Activated B cell treated with CpG ODN at 0.5 μM for 24 hours (primary cell): ENCODE results near the gene SH3PXD2B. TPM values are rescaled to one million over a fixed set of nuclear protein-coding genes. Genes with fewer than 3 reads are reported as not detected.
A peak's percentile ranks its signal among the peaks of the same experiment; 100 is the strongest.

Experiments used
- ATAC-seq: fragments of 200-7000 bp; cut with Tn5 transposase; one replicate; pipeline ENCODE4 v1.10.0; 2021; ENCODE audit warnings: low read depth, mild to moderate bottlenecking, moderate library complexity
- CTCF ChIA-PET: fragments of 350-600 bp; sonication (Branson Sonifier 250); formaldehyde crosslinking; loops from one replicate; lab custom pipeline; 2021; ENCODE audit warnings: antibody characterized with exemption; lab: Charles Lee
- POLR2A ChIA-PET: fragments of 350-600 bp; sonication (Branson Sonifier 250); formaldehyde crosslinking; loops from one replicate; lab custom pipeline; 2021; ENCODE audit warnings: antibody characterized with exemption; lab: Charles Lee
- DNase-seq: peaks from one replicate; pipeline ENCODE4 v3.0.0; 2022
- H3K27ac Mint-ChIP-seq: one replicate; pipeline ENCODE4 v1.8.0; 2020; ENCODE audit warnings: mixed read lengths
- H3K27me3 Mint-ChIP-seq: one replicate; pipeline ENCODE4 v1.8.0; 2021; ENCODE audit warnings: mixed read lengths
- H3K36me3 Mint-ChIP-seq: one replicate; pipeline ENCODE4 v1.8.0; 2021; ENCODE audit warnings: low read depth, mixed read lengths
- H3K4me1 Mint-ChIP-seq: one replicate; pipeline ENCODE4 v1.8.0; 2021; ENCODE audit warnings: mixed read lengths
- H3K4me3 Mint-ChIP-seq: one replicate; pipeline ENCODE4 v1.8.0; 2020; ENCODE audit warnings: mild to moderate bottlenecking, mixed read lengths
- H3K9me3 Mint-ChIP-seq: one replicate; pipeline ENCODE4 v1.8.0; 2020; ENCODE audit warnings: mixed read lengths
- CTCF ChIP-seq: fragments of 200-600 bp; IDR thresholded peaks from one replicate; pipeline ENCODE4 v1.8.0; 2022; ENCODE audit warnings: antibody characterized with exemption, mild to moderate bottlenecking
- intact Hi-C: fragments of 100-400 bp; cut with micrococcal nuclease; formaldehyde crosslinking; loops from one replicate; pipeline ENCODE4 v1.15.1; 2024
- total RNA-seq: library from RNA; stranded (reverse); gene quantifications from 2 replicates; pipeline ENCODE4 v1.2.3, GENCODE V29; 2022

Gene SH3PXD2B
- 0.02 TPM in 1 of 2 replicates, not detected in the other for total RNA-seq

- ATAC-seq, result peak; percentile 80
These were observed at the start of gene SH3PXD2B for GRCh38 chr5:172454358-172455086. TSS of gene SH3PXD2B (minus strand) at chr5:172454525. CDS start at chr5:172454352, 173 bp downstream.

GRCh38 chr5:172502969-172503368 is 48.6 kb upstream of the SH3PXD2B start:
- intact Hi-C loops, result no loop called here
- Mint-ChIP-seq H3K27ac (no peak overlapping the region), H3K4me3 (no peak overlapping the region), H3K9me3 (no peaks in the 10 kb centered on the region), H3K36me3 (no peaks in the 10 kb centered on the region), H3K27me3 (peaks cover 7% of the 10 kb centered on the region), H3K4me1 (no peaks in the 10 kb centered on the region)
- POLR2A ChIA-PET, result no interaction called here
- no peak for TF ChIP-seq CTCF
- no peak for ATAC-seq
- CTCF ChIA-PET, result no interaction called here
- no peak for DNase-seq

More at GRCh38 chr5:172454358-172455086, at the start of gene SH3PXD2B:
- POLR2A ChIA-PET, result no interaction called here
- H3K4me1 Mint-ChIP-seq, result peaks cover 13% of the 10 kb centered on the region
- H3K36me3 Mint-ChIP-seq, result no peaks in the 10 kb centered on the region
- peak within 1 kb of the TSS; percentile 78 for H3K4me3 Mint-ChIP-seq
- H3K27me3 Mint-ChIP-seq, result peaks cover 55% of the 10 kb centered on the region
- CTCF ChIA-PET, result no interaction called here
- intact Hi-C loops, result loop anchor here (5.0 kb wide), 1 partner anchor 172 kb away; the partner anchor contains the start of gene UBTD2
- no peaks in the 10 kb centered on the region for H3K9me3 Mint-ChIP-seq
- no peak within 1 kb of the TSS for H3K27ac Mint-ChIP-seq
- TF ChIP-seq CTCF, result no peak
- peak; percentile 36 for DNase-seq

- H3K27ac Mint-ChIP-seq, result no peak overlapping the region
- TF ChIP-seq CTCF, result no peak
- no peak overlapping the region for H3K4me3 Mint-ChIP-seq
- ChIA-PET POLR2A (no interaction called here), CTCF (no interaction called here)
- ATAC-seq, result no peak
- intact Hi-C loops, result no loop called here
- peaks cover 7% of the 10 kb centered on the region for H3K27me3 Mint-ChIP-seq
- H3K36me3 Mint-ChIP-seq, result no peaks in the 10 kb centered on the region
- no peaks in the 10 kb centered on the region for H3K9me3 Mint-ChIP-seq
- no peaks in the 10 kb centered on the region for H3K4me1 Mint-ChIP-seq
- no peak for DNase-seq
These were observed 48.1 kb upstream of the SH3PXD2B start for GRCh38 chr5:172502410-172502809.

GRCh38 chr5:172501708-172502320 is 47.5 kb upstream of the SH3PXD2B start:
- TF ChIP-seq CTCF, result no peak
- Mint-ChIP-seq H3K27ac (no peak overlapping the region), H3K9me3 (no peaks in the 10 kb centered on the region), H3K27me3 (peaks cover 6% of the 10 kb centered on the region), H3K36me3 (no peaks in the 10 kb centered on the region), H3K4me3 (no peak overlapping the region), H3K4me1 (no peaks in the 10 kb centered on the region)
- POLR2A ChIA-PET, result no interaction called here
- CTCF ChIA-PET, result no interaction called here
- ATAC-seq, result no peak
- intact Hi-C loops, result no loop called here
- no peak for DNase-seq

- H3K9me3 Mint-ChIP-seq, result peaks cover 4% of the 10 kb centered on the region
- H3K27ac Mint-ChIP-seq, result no peak overlapping the region
- no peaks in the 10 kb centered on the region for H3K4me1 Mint-ChIP-seq
- H3K27me3 Mint-ChIP-seq, result peaks cover 17% of the 10 kb centered on the region
- DNase-seq (no peak), ATAC-seq (no peak)
- ChIA-PET POLR2A (no interaction called here), CTCF (no interaction called here)
- H3K36me3 Mint-ChIP-seq, result no peaks in the 10 kb centered on the region
- no peak for TF ChIP-seq CTCF
- no peak overlapping the region for H3K4me3 Mint-ChIP-seq
- intact Hi-C loops, result no loop called here
These were observed 45.0 kb upstream of the SH3PXD2B start for GRCh38 chr5:172499287-172499686.
